ENCODE data around the gene ITGB2.

Gene ITGB2

DNA sequence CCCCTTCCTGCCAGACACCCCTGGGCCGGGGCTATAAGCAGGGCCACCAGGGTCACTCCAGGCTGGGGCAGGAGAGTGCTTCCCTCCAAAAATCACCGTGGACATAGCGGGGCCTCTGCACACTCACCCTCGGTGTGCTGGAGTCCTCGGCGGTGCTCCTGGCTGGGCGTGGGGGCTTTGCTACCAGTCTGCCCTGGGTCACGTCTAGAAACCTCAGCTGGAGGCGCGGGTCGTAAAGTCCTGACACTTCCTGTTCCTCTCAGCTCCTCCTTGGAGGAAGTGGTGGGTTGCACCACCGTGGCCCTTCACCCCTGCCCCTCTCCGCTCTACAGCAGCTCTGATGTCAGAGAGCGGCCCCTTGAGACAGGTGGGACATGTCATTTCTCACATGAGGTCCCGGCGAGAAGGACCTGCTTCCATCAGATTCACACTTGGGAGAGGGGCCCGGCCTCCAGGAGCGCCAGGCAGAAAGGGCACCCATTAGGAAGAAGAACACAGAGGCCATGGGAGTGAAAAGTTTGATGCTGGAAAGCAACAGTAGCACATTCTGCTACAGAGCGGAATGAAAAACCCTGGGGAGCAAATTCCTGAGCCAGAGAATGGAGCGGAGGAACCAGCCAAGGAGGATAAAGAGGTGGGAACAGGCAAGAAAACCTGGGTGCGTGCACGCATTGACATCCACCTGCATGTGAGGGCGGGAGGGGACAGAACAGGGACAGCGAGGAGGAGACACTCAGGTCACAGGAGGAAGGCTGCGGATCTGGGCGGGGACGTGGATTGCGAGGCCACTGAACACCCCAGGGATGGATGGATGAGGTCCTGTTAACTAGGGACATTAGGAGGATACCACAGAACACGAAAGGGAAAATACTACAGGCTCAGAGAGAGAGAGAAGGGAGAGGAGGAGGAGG is at the start of gene ITGB2:
TSS of gene ITGB2 (minus strand) at position 206 of the 911 bp plus-strand sequence. CDS start 10,117 bp downstream, outside the sequence.
- DNase-seq (ENCODE audit: low read depth): no peak
- TF ChIP-seq, protein P1, sequence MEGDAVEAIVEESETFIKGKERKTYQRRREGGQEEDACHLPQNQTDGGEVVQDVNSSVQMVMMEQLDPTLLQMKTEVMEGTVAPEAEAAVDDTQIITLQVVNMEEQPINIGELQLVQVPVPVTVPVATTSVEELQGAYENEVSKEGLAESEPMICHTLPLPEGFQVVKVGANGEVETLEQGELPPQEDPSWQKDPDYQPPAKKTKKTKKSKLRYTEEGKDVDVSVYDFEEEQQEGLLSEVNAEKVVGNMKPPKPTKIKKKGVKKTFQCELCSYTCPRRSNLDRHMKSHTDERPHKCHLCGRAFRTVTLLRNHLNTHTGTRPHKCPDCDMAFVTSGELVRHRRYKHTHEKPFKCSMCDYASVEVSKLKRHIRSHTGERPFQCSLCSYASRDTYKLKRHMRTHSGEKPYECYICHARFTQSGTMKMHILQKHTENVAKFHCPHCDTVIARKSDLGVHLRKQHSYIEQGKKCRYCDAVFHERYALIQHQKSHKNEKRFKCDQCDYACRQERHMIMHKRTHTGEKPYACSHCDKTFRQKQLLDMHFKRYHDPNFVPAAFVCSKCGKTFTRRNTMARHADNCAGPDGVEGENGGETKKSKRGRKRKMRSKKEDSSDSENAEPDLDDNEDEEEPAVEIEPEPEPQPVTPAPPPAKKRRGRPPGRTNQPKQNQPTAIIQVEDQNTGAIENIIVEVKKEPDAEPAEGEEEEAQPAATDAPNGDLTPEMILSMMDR (conservative IDR thresholded peaks at IDR 0.05; ENCODE audit: low read depth, low read length): no peak
- H3K4me3 ChIP-seq (ENCODE audit: low read depth, low read length): no peak within 1 kb of the TSS

DNA sequence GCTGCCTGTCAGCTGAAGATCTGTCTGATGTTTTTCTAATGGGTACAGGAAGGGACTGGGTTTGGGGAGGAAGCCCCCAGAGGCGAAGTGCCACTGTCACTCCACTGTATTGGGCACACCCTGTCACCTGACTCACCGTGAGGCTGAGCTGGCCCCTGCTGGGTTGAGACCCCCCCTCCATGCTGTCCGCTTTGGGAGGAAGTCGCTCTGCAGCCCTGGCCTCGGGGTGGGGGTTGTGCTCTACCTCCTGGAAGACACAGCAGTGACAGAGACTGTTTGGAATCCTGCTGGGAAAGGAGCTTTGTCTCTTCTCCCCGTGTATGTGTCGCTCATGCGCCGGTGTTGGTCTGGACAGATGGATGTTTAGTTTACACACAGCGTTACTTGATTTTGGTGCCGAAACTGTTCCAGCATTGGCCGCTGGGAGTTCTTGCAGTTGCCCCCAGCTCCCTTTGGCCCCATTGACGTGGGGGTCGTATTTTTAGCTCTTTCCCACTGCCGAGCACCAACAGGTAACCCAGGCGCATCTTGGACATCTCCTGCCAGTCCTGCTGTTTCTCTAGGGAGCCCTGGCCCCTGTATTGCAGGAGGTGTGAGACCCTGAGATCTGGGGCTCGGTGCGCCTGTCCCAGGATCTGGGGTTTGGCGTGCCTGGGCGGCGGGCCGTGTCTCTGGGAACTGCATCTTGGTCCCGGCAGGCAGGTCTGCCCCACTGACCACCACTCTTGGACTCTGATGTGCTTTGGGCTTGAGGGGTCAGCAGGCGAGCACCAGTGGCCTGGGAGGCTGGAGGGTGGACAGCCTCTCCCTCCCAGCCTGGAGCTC is 49.4 kb upstream of the ITGB2 start:
- TF ChIP-seq, protein P1 (conservative IDR thresholded peaks at IDR 0.05; ENCODE audit: low read depth, low read length): peak; percentile 10
- H3K4me3 ChIP-seq (ENCODE audit: low read depth, low read length): no peak overlapping the region
- DNase-seq (ENCODE audit: low read depth): no peak

DNA sequence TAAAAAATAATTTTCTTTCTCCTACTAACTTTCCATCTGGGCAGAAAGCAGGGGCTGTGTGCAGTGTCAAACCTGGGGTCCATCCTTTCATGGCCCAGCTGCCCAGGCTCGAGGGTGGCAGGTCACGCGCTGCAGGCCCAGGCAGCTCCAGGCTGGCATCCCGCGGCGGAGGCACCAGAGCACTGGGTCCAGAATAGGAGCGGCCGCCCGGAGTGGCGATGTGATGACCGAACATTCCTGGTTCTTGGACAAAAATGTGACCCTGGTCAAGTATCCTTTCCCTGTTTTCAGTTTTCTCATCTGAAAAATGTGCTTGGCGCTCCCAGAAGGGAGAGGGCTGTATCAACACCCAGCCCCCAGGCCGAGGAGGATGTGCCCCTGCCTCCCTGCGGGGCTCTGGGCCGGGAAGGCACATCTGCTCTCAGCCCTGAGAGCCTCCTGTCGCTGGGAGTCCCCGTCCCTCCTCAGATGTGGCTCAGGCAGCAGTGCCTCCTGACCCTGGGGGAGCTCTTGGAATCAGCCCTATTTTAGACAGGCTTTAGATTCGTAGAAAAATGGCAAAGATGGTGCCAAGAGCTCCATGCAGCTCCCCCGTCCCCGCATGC is 48.5 kb upstream of the ITGB2 start:
- no peak overlapping the region for H3K4me3 ChIP-seq (ENCODE audit: low read depth, low read length)
- no peak for DNase-seq (ENCODE audit: low read depth)
- TF ChIP-seq, protein P1 (conservative IDR thresholded peaks at IDR 0.05; ENCODE audit: low read depth, low read length): no peak

DNA sequence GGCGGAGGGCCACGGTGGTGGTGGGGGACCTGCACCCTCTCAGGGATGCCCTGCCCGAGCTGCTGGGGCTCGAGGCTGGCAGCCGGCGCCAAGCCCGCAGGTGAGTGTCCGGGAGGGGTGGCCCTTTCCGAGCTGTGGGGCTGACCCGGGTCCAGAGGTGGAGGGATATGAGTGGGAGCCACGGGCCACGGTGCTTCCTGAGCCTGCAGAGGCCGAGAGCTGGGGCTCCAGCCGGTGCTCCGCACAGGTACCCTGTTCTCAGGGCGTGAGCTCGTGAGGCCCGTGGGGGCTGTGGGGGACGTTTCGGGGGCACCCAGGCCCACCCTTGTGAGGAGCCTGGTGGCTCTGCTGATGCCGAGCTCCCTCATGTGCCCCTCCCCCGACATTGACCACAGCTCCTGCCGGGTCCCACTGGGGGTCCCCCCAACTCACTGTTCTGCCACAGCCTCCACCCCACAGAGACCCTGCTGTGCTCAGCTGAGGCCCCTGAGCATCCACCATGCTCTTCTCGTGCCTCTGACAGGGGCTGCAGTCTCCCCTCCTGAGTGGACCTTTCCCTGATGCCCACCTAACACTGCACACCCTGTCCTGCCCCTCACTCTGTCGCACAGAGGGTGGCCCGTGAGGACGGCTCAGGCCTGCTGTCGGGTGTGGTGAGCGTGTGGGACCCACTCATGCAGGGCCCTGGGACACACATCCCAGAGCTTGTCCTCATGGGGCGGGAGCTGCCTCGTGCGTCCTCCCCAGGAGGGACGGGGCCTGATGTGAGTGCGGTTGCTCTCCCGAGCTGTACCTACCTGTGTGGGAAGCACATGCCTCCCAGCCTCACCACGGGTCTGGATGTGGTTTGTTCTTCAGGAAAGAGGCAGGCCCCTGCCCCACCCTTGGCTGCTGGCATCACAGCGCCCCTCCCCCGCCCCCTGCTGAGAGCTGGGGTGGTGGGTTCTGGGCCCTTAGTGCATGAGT is 46.7 kb upstream of the ITGB2 start:
- TF ChIP-seq, protein P1 (conservative IDR thresholded peaks at IDR 0.05; ENCODE audit: low read depth, low read length): no peak
- H3K4me3 ChIP-seq (ENCODE audit: low read depth, low read length): no peak overlapping the region
- no peak for DNase-seq (ENCODE audit: low read depth)

DNA sequence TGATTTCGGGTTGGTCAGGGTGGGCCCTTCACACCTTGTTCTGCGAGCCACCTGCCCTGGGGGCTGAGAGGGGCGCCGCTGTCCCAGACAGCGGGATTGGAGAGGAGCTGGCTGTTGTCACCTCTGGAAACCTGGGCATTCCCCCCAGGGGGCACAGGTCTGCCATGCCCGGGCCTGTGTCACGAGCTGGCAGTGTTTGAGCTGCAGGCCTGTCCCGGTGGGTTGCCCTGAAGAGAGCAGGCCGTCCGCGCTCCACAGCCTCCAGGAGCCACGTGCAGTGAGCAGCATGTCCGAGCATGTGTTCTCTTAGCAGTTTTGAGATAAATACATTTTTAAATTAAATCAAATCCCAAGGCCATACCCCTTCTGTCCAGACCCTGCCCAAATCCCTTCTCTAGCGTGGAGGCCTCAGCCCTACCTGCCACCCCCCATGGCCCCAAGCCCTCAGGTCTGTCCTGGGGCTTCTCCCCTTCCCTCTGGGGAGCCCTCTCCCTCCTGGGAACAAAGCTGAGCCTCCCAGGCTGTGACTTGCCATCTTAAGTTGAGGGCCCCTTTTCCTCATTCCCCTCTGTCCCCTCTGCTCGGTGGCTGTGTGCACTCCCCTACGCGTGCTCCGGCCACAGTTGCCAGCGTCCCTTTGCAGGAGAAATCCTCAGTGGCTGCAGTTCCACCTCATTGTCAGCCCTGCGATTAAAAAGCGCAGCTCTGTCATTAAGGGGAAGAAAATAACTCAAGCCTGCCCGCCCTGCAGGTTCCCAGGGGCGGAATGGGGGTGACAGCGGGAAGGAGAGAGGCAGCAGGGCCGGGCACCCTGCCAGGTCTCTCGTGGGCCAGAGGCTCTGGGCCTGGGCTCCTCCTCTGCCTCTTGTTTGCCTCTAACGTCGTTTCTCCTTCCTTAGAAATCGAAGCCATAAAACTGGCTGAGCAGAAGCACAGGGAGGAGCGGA is 45.7 kb upstream of the ITGB2 start:
- no peak overlapping the region for H3K4me3 ChIP-seq (ENCODE audit: low read depth, low read length)
- DNase-seq (ENCODE audit: low read depth): no peak
- TF ChIP-seq, protein P1 (conservative IDR thresholded peaks at IDR 0.05; ENCODE audit: low read depth, low read length): no peak
